ENCODE measurements around the gene FXYD4.

DNA sequence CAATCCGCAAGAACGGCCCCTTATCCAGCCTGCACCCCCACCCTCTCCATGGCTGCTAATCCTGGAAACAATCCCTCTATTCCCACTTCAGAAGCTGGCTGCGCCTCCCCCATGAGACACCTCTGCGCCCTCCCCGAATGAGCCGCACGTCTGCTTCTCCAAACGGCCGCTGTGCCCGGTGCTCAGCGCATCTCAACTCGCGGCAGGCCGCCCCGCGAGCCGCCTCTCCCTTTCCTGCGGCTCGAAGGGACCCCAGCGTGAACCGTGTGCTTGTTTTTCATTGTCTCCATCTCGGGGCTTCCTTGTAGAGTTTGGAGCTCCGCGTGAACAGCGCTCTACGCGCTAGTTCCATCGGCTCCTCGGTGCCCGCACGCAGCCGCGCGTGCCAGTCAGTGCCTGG, 20.8 kb upstream of the FXYD4 start:
- TF ChIP-seq, protein P1, sequence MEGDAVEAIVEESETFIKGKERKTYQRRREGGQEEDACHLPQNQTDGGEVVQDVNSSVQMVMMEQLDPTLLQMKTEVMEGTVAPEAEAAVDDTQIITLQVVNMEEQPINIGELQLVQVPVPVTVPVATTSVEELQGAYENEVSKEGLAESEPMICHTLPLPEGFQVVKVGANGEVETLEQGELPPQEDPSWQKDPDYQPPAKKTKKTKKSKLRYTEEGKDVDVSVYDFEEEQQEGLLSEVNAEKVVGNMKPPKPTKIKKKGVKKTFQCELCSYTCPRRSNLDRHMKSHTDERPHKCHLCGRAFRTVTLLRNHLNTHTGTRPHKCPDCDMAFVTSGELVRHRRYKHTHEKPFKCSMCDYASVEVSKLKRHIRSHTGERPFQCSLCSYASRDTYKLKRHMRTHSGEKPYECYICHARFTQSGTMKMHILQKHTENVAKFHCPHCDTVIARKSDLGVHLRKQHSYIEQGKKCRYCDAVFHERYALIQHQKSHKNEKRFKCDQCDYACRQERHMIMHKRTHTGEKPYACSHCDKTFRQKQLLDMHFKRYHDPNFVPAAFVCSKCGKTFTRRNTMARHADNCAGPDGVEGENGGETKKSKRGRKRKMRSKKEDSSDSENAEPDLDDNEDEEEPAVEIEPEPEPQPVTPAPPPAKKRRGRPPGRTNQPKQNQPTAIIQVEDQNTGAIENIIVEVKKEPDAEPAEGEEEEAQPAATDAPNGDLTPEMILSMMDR (conservative IDR thresholded peaks at IDR 0.05): no peak
- no peak for TF ChIP-seq ZFX (IDR thresholded peaks at IDR 0.05)

Data from C4-2B (cell line).